A172 (cell line): ENCODE results near the gene VSX1. TPM values are rescaled to one million over a fixed set of nuclear protein-coding genes. Genes with fewer than 3 reads are reported as not detected.
A peak's percentile ranks its signal among the peaks of the same experiment; 100 is the strongest.

Source experiments
- DNase-seq: peaks from one replicate; pipeline ENCODE4 v3.0.0-alpha.2; 2015; ENCODE audit warnings: low spot score
- total RNA-seq: library from RNA; depleted of rRNA; stranded (reverse); fragments of >200 nt; shearing (Covaris generic); gene quantifications from 2 replicates; pipeline ENCODE4 v1.2.3, GENCODE V29; 2014

The VSX1 gene
- total RNA-seq, 1 experiment from 2014 or later, result not detected

DNA sequence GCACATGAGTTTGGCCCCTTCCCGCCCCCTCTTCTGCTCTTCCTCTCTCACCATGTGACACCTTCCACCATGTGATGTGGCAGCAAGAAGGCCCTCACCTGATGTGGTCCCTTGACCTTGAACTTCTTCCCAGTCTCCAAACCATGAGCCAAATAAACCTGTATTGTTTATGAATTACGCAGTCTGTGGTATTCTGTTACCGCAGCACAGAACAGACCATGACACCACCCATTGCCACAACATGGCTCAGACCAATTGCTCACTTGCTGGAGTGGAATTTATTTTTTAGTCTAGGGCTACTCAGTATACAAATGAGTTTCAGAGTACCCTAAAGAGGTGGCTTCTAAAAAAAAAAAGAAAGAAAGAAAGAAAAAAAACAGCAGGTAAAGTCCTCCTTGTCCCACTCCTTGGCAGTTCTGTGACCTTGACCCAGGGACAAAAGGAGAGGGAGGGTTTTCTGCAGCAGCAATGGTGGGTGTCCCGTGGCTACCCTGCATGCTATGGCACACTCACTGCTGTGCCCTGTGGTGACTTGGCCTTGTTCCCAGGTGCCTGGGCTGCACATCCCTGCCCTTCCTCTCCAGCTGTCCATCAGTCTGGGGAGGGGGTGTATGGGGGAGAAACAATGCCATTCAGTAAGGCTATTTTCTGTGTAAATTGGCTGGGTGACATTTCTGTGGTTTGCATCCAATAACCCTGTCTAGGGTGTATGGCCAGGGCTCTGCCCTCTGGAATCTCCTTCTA lies 5.4 kb upstream of the VSX1 start:
- DNase-seq, result no peak

GRCh38 chr20:25085756-25086495 lies 4.0 kb upstream of the VSX1 start:
- DNase-seq, result no peak

- DNase-seq, result no peak
Measured at GRCh38 chr20:25084626-25085187, 2.8 kb upstream of the VSX1 start.

- no peak for DNase-seq
Measured at GRCh38 chr20:25083773-25084625, 2.1 kb upstream of the VSX1 start.

GRCh38 chr20:25083141-25083772 lies 1.3 kb upstream of the VSX1 start:
- no peak for DNase-seq

GRCh38 chr20:25082498-25082873 lies 545 bp upstream of the VSX1 start:
- no peak for DNase-seq

- no peak for DNase-seq
Measured at GRCh38 chr20:25081065-25081729, 744 bp downstream of the VSX1 start.

GRCh38 chr20:25079171-25079570 lies 2.8 kb downstream of the VSX1 start:
- DNase-seq, result no peak

GRCh38 chr20:25078662-25079061 lies 3.3 kb downstream of the VSX1 start:
- no peak for DNase-seq

DNA sequence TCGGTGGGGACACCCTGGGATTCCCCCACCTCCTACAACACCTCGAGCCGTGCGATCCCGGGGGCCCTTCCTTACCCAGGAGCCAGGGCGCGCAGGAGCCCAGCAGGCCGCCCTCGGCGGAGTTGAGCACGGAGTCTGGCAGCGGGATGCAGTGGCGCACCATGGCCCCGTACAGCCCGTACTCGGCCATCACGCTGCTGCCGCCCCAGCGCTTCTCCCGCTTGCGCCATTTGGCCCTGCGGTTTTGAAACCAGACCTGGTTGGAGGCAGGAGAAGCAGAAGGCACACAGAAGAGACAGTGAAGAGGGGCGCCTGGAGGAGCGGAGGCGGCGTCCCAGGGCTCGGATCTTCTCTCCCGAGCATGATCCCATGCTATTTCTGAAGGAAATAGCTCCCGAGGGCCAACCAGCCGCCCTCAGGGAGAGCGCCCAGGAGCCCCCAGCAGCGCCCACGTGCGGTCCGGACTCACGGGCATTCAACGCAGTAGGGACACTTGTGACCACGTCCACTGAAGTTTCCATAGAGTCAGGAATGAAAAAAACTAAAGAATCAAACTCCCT lies 4.3 kb downstream of the VSX1 start:
- DNase-seq, result no peak

DNA sequence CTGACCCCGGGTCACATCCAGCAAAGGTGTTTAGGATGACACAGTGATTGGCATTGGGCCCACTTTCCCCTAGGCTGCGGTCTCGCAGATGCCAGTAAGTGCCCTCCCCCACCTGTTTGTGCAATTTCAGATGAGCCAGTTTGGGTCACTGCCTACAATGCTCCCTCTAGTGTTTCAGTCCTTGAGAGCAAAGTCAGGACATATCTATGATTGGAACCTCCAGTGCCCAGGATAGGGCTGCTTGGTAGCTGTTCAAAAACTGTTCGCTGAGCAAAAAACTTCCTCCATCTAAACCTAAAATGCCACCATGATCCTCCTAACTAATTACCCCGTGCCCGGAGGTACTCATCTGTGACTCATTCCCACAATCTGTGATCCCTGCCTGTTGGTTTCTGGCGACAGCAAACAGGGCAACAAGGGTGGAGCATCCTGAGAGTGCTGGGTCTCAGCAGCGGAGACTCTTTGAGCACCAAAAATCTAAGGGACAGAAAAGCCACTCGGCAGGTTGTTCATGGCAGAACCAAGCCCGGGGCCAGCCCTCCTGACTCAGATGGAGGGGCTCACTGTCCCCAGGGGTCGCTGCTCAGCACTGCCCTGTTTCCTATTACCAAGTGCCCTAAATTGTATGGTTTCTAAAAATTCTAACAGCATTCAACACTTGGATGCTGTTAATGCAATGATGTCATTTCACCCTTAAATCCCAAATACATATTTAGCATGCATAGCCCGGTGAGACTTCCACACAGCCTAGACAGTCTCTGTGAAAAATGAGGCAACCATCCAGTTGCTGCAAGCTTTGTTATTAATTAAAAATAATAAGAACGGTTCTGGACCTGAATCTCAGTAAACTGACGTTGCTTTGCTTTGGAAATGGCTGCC lies 5.0 kb downstream of the VSX1 start:
- DNase-seq, result peak; percentile 81

- peak; percentile 92 for DNase-seq
Measured at GRCh38 chr20:25076201-25076600, 5.7 kb downstream of the VSX1 start.

DNA sequence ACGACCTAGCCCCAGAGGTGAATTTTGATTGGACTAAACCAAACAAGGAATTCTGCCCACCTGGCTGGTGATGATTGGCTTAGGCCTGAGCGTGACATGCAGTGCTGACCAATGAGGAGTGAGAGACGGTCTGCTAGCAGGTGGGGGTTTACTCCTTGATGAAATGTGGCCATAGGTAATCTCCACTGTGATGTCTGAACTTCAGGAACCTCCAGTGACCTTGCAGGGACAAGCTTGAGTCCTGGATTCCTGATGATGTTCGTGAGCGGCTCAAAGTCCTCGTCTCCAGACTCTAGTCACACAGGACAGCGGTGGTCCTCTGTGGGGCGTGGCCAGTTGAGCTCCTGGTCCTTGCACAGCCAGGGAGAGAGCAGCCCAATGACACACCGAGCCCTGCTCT lies 8.4 kb downstream of the VSX1 start:
- no peak for DNase-seq

DNA sequence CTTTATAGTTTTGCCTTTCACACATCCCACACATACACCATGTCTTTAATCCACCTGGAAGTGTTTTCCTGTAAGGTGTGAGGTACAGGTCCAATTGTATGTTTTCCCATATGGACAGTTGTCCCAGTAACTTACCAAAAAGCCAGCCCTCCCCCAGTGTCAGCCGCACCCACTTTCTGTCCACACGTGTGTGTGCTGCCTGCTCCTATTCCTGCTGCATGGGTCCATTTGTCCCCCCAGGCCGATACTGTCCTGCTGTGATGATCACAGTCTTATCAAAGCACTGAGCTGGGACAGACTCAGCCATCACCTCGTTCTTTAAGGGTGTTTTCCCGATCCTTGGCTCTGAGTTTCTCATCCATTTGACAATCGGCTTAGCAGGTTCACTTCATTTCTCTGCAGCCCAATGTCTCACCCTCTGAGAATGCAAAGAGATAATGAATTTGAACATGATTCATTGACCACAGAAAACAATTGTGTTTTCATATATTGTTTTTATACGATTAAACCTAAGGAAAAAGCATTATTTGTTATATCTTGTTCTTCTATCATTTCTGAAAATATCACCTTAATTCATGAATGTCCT lies 9.6 kb downstream of the VSX1 start:
- DNase-seq, result peak; percentile 74

GRCh38 chr20:25071734-25072133 lies 10.2 kb downstream of the VSX1 start:
- no peak for DNase-seq

GRCh38 chr20:25070821-25071473 lies 11.0 kb downstream of the VSX1 start:
- no peak for DNase-seq

- DNase-seq, result no peak
Measured at GRCh38 chr20:25067102-25067987, 14.6 kb downstream of the VSX1 start.

- no peak for DNase-seq
Measured at GRCh38 chr20:25066386-25066785, 15.6 kb downstream of the VSX1 start.
